CD4-positive, alpha-beta T cell treated with Interleukin-2 at 100 ng/mL for 4 hours (primary cell): ENCODE data around the gene CHRNB1.
A peak's percentile ranks its signal among the peaks of the same experiment; 100 is the strongest.

Experiments
- DNase-seq: peaks from one replicate; pipeline ENCODE4 v3.0.0-alpha.2; 2020; ENCODE audit warnings: low spot score

The CHRNB1 gene

DNA sequence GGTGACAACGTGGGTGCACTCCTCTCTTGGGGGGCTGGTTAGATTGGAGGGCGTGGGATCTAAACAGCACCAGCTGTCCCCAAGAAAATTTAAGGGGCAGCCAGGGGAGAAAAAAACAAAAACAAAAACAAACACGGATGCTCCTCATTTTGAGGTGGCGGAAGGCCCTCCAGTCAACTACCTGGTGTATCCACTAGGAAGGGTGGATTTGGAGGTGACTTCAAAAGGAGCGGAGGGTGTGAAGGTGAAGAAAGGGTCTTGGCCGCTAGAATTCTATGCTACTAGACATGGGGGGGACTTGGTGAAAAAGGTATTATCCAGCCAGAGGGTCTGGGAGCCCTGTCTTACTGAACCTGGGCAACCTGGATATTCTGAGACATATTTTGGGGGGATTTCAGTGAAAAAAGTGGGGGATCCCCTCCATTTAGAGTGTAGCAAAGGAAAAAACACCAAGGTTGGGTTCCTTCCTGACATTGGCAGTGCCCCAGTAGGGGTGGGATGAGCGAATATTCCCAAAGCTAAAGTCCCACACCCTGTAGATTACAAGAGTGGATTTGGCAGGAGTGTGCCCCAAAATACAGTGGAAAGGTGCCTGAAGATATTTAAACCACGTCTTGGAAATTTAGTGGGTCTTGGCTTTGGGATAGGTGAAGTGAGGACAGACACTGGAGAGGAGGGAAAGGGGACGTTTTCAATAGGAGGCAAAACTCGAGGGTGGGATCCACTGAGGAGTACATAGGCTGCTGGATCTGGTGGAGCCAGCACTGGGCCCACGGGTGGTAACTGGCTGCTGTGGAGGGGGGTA, 6.0 kb upstream of the CHRNB1 start:
- no peak for DNase-seq

DNA sequence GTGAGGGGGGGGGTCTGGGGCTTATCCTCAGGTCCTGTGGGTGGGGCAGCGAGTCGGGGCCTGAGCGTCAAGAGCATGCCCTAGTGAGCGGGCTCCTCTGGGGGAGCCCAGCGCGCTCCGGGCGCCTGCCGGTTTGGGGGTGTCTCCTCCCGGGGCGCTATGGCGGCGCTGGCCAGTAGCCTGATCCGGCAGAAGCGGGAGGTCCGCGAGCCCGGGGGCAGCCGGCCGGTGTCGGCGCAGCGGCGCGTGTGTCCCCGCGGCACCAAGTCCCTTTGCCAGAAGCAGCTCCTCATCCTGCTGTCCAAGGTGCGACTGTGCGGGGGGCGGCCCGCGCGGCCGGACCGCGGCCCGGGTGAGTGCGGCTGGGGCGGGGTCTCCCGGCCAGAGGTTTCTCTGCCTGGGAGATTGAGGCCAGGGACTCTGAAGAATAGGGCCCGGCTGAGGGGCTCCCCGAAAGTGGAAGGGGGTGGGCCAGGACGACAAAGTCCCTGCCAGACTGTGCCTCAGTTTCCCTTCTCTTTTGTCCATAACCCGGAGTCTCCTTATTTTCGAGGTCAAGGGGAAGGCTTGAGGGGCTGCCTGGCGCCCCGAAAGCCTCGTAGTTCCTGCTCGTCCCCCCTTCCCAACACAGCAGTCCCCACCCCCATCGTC, 5.3 kb upstream of the CHRNB1 start, which contains the start of gene FGF11:
Gene FGF11 (plus strand): TSS at position 51 of the 651 bp plus-strand sequence. CDS start 109 bp downstream, at position 160.
- no peak for DNase-seq

DNA sequence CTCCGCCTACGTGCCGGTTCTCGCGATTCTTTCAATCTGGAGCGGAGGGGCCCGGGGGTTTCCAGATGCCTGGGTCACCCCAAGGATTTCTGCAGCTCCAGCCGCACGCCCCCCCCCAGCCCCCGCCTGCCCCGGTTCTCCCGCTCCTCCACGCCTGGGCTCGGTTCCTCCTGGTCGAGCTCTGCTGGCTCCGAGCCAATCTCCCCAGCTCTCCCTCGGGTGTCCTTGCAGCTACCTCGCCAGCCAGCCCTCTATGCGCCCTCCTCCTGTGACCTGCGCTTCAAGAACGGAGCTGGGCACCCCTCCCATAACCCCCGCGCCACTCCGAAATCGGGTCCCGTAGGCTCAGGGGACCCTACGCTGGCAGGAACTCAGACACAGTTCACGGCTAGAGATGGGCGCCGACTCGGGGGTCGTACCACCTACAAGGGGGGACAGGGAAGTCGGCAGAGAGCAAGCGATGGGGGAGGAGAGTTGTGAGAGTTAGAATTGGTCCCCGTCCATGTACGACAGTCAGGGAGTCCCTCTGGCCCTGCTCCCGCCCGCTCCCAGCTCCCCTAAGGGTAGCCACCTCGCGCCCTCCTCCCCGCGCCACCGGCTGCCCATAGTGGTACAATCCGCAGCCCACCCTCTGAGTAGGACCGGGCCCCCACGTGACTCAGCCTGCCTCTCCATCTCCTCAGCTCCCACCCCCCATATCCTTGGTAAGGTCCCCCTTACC, 4.6 kb upstream of the CHRNB1 start:
- DNase-seq, result no peak

DNA sequence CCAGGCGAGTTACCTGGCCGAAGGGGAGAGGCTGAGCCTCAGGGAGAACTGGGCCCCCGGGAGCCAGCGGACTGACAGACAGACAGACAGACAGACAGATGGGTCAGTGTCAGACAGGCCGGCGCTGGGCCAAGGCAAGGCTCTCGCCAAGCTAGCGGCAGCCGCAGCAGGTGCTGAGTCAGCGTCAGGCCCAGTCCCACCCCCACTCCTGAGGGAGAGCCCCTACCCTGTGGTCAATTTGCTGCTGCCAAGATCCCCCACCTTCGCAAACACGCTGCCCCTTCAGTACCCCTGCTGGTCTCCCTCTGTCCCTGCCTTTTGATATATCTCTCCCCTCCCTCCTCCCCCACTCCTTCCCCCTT, 4.0 kb upstream of the CHRNB1 start:
- no peak for DNase-seq

DNA sequence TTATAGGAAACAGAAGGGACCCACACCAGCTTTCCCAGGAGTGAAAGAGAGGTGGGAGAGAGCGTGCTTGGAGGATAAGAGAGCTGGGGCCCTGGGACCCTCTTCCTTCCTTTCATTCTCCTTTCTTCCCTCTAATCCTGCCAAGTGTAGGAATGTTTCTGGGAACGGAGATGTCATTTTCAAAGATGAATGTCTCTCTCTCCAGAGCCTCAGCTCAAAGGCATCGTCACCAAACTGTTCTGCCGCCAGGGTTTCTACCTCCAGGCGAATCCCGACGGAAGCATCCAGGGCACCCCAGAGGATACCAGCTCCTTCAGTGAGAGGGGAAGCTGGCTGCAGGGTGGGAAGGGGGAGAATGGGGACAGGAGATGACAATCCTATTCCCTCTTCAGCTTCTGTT, 3.6 kb upstream of the CHRNB1 start:
- DNase-seq, result no peak

DNA sequence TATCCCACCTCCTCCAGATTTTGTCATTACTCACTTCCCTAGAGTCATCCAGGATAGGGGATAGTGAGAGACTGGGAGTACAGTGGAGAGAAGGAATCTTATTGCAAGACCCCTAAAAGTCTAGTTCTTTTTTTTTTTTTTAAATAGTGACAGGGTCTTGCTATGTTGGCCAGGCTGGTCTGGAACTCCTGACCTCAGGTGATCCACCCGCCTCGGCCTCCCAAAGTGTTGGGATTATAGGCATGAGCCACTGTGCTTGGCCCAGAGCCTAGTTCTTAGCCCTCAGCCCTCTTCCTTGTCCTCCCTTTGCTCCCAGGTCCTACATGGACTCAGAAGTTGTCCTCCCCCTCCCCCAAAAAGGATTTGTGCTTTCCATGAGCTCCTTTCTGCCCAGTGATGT, 2.7 kb upstream of the CHRNB1 start:
- no peak for DNase-seq

DNA sequence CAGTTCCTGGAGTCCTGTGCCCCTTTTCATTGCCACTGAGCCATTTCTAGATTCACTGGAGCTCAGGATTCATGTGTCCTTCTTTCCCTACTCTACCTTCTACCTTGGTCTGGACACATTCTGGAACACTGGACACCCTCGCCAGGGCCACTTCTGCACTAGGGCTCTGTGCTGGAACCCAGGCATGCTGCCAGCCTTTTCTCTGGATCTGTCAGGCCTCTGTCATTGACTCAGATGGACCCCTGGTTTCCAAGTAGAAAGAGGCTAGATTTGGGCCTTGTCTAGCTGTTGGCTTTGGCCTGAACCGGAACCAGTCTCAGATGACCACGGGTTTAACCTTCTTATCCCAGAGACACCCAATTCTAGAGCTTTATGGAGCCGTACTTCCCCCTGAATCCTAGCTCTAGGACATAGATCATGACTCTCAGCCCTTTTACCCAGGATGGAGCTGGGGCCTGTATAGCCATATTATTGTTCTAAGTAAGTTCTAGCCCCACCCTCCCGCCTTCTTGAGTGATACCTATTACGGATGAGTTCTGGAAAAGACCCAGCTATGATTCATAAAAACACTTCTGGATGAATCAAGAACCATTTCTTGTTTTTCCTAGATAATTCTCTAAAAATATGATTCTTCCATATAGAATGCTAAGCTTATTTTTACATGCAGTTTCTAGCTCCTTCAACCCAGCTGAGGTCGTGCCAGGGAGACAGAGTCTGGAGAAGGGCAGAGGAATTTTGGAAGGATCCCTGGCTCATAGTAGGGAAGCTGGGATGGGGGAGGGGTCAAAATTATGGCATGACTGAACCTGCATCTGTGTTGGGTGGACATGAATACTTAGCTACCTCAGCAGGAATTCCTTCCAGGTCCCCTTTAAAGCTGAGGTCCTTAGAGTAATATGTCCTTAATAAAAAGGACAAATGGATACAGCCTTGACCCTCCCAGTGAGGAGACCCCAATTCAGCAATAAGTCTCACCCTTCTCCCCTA, 1.1 kb upstream of the CHRNB1 start:
- DNase-seq, result no peak

DNA sequence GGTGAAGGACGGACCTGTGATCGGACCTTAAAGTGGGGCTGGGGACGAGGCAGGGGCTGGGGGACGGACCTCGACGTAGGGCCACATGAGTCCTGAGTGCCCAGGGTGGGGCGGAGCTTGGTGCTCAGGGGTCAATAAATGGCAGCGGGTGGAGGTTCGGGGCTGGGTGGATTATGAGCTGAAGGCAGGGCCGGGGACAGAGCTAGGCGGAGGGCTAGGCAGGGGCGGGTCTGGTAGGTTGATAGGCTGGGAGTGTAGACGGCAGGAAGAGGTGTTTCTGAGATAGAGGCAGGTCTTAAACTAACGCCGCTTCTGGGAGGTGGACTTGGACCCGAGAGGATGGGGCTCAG, 733 bp downstream of the CHRNB1 start:
- DNase-seq, result peak; percentile 30

DNA sequence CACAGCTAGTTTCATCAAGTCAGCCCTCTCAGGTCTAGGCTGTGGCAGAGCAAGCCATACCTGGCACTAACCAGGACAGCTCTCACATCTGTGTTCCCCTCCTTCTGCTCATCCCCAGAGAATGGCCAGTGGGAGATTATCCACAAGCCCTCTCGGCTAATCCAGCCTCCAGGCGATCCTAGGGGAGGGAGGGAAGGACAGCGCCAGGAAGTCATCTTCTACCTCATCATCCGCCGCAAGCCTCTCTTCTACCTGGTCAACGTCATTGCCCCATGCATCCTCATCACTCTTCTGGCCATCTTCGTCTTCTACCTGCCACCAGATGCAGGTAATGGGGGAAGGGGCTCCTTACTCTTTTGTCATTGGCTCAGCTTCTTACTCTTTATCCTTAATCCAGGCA, 3.6 kb downstream of the CHRNB1 start:
- no peak for DNase-seq

DNA sequence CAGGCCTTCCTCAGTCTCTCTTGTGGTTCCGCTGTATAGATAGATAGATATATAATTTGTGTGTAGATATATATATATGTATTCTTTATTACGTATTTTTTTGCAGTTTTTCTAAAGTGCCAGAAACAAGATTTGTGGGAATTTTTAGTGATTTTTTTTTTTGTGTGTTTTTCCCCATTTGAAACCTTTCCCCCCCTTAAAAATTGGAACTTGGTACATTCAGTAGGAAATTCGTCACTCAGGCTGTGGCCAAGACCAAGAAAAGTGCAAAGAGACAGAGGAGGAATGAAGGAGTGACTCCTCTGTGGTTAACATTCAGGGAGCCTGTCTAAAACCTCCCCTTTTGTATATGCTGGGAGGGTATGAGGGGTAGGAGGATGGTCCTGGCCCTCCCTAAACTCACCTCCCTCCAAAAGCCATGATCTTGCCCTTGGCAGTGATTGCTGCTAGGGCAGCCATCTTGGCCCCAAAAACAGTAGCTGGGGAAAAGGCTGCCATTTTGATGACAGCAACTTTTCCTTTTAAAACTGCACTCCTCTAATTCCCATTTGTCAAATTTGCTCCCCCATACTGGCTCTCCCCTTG, 15.2 kb downstream of the CHRNB1 start:
- no peak for DNase-seq

DNA sequence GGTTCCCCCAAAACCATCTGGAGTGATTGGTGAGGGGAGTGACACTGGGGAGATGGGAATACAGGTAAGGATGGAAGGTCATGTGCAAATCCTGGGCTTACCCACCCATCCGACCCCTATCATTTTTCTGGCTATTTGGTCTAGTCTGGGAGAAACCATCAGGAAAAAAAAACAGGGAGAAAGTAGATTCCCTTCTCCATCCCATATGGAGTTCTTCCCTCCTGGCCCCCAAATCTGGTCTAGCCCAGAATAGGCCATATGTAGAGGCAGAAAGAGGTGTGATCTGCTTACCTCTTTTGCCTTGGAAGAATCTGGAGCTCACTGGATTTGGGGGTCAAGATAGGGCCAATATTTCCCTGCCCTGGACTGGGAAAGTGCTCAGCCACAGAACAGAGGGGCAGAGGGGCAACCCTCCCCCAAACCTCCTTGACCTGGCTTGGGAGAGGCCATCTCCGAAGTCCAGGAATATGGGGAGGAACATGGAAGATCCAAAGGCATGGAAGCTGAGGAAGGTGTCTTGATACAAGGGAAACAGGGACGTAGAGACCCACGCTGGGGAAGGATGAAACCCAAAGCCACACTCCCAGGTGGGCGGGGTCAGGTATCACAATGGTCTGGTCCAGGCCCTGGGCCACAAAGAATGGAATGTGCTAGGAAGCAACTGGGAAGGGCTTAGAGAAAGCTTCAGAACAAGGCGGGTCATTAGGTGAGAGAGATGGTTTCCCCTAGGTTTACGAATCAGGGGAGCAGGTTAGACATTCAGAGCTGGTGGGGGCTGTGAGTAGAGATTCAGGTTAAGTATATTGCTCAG, 16.2 kb downstream of the CHRNB1 start:
- no peak for DNase-seq

DNA sequence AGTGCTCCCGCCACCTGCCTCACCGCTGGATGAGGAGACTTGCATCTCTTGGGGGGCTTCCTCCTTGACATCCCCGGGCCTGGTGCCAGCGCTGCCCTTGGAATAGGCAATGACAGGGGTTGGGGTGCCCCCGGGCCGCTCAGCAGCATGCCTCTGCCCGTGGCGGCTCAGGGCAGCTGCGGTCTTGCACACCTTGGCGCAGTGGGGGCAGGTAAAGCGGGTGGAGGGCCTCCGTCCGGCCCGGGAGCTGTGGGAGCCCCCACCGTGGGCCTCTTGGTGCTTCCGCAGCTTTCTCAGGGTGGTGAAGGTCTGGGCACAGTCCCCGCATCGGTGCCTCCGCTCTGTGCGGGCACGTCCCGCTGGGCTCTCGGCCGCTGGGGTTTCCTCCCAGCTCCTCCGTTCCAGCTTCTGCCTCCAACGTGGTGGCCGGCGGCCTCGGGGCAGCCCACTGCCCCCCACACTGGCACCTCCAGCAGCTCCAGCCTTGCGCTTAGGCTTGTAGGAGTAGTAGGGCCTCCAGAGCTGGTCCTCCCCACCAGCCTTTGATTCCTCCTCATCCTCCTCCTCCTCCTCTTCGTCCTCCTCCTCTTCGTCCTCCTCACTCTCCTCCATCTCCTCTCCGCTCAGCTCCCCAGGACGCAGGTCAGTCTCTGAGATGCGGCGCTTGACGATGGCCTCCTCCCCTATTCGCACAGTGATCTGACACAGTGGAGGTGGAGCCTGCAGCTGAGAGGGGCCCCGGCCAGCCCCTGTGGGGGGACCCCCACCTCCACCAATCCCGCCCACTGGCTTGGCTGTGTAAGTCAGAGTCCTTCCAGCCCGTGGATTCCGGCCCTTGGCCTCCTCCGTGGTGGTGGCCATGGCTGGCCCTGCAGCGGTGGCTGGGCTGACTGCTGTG, 17.9 kb downstream of the CHRNB1 start:
- no peak for DNase-seq

DNA sequence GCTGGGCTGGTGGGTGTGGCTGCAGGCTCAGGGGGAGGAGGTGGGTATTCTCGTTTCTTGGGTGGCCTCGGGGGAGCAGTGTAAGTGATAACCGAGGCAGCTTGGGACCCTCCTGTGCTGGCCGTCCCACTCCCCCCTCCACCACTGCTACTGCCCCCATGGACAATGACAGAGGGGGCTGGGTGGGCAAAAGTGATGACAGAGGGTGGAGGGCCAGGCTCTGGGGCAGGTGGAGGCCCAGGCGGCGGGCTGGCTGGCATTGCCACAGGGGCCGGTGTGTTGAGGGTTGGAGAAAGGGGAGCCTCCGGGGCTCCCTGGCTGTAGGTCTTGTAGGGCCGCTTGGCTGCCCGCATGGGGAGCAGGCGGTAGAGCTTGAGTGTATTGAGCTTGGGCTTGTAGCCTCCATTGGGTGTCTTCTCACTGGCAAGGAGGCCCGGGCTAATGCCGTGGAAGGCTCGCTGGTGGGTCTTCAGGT, 18.5 kb downstream of the CHRNB1 start:
- no peak for DNase-seq

DNA sequence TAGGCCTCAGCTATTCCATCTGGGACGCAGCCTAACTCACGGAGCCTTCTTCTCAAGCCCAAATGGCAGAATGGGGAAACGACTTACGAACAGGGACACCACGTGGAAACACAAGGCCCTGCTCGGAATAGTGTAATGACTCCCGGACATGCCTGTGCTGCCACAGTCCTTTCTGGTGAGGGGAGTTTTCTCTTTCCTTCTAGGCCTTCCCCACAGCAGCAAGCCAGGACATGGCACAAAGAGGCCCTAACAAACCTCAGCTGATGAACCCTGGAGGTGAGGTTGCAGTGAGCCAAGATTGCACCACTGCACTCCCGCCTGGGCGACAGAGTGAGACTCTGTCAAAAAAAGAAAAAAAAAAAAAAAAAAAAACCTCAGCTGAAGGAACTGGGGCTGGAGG, 19.2 kb downstream of the CHRNB1 start:
- DNase-seq, result no peak

DNA sequence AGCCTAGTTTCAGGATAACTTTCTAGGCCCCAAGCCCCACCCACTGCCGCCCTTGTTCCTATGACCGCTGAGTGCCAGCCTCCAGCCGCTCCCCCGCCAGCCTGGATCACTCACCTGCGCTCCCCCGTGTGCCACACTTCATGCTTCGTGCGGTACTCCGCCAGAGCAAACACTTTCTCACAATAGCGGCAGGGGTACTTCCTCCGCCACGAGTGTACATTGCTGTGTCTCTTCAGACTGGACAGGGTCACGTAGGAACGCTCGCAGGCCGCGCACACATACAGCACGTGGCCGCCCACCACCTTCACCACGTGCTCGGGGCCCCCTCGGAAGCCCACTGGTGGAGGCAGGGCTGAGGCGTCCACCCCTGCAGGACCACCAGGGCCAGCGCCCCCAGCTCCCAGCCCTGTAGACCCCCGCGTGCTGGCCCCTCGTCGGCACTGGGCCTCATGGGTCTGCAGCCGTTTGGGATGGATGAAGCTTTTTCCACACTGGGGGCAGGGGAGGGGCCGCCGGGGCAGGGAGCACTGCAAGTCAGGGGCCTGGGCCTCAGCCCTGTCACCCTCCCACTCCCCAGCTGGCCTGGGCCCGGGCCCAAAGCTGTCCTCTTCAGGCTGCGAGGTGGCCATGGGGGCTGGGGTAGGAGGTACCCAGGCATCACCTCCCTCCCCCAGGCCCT, 20.9 kb downstream of the CHRNB1 start:
- no peak for DNase-seq

DNA sequence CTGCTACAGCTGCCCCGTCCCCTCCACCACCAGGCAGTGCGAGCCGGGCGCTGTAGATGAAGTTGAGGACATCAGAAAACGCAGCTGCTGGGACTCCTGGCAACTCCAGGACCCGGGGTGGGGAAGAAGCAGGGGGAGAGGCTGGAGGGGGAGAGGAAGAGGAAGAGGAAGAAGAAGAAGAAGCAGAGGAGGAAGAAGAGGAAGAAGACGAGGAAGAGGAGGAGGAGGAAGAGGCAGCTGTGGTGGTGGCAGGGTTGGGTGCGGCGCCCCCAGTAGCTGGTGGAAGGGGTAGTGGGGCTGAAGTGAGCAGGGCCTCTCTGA, 21.4 kb downstream of the CHRNB1 start:
- DNase-seq, result no peak

DNA sequence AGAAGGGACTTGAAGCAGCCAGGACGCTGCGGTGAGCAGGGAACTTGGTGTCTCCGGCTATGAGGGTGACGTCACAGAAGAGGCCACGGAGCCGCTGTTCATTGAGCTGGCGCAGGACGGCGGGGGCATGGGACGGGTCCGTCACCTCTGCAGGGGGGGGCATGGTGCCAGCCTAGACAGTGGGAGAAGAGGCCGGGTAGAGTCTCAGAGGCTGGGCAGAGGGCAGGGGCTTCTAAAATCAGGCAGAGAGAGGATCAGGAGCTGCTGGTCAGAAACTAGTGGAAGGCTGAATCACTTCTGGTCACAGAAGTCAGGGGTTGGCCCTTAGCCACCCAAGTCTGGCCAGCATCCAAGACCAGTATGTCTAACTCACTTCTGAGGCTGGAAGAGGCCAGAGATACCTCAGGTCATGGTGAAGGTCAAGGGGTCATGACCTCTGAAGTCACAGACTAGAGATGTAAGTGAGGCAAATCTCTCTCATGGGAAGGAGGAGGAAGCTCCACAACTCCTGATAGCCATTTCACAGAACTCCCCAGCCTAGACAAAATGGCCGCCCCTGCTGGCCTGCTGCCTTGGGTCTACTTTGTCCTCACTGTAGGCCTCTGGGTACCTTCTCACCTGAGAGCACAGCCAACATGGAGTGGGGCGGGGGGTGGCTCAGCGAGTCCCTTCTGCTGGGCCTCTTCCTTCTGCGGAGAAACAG, 21.9 kb downstream of the CHRNB1 start:
- no peak for DNase-seq

DNA sequence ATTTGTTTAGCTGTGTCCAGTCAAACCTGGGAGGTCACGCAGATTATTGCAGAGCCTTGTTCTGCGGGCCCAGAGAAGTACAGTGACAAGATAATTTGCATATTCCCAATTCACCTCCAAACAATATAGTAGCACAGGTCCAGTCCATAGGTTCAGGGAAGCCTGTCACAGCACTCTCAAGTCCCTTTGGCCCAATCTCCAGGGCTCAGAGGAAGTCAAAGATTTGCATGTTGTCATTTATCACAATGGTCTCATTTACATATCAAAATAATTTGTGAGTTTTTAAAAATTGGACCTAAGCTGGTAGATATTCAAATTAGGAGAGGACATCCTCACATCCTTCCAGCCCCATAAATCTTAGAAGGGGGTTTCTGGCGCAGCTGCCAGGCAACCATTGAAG, 22.6 kb downstream of the CHRNB1 start:
- no peak for DNase-seq

DNA sequence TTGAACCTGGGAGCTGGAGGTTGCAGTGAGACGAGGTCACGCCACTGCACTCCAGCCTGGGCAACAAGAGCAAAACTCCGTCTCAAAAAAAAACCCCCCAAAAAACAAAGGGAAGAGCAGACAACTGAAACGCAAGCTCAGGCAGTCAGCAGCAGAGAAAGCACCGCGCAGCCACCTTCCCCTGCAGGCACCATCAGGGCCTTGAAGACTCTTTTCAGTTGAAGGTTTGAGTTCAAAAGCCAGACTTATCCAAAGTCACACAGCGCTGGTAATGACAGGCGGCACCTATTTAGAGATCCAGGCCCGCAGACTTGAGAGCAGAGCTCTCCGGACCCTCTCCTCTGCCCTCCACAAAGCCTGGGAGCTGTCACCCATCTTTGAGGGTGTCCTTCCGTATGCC, 23.4 kb downstream of the CHRNB1 start:
- DNase-seq, result no peak
